ENCODE data around the gene RXYLT1.
"Not testable (repeated sequence)": the region's sequence is repeated elsewhere in the genome, so short reads cannot be mapped to it uniquely, and the experiment has no call there.

RXYLT1 gene, protein sequence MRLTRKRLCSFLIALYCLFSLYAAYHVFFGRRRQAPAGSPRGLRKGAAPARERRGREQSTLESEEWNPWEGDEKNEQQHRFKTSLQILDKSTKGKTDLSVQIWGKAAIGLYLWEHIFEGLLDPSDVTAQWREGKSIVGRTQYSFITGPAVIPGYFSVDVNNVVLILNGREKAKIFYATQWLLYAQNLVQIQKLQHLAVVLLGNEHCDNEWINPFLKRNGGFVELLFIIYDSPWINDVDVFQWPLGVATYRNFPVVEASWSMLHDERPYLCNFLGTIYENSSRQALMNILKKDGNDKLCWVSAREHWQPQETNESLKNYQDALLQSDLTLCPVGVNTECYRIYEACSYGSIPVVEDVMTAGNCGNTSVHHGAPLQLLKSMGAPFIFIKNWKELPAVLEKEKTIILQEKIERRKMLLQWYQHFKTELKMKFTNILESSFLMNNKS

DNA sequence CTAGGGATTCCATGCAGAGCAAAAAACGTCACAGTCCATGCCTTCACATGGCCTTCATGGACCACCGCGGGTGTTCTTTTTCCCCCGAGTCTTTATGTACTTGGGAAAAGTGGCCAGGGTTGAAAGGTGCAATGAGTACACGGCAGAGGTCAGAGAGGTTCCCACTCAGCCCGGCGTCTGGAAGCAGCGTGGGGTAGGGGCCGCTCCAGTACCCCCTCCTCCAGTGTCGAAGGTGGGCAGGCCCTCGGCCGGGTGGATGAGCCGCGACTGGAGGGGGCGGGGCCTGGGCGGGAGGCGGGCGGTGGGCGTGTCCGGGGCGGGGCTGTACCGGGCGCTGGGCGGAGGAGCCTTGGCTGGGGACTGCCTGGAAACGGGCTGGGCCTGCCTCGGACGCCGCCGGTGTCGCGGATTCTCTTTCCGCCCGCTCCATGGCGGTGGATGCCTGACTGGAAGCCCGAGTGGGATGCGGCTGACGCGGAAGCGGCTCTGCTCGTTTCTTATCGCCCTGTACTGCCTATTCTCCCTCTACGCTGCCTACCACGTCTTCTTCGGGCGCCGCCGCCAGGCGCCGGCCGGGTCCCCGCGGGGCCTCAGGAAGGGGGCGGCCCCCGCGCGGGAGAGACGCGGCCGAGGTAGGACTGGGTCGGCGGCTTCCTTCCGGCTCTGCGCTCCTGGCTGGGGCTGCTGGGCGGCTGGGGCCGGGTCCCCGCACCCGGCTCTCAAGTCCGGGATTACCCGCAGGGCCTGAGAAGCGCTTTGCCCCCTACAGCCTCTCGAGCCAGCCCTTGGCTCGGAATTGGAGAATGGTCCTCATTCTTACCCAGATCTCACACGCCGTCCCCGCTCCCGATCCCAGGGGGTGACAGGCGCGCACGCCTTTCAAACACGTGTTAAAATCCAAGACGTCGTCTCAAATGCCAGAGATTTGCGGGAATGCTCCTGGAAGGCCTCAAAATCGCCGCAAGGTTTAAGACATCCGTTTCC is at the start of gene RXYLT1:
Gene RXYLT1, plus strand, starts transcription at position 412 of the 984 bp plus-strand sequence. Its CDS starts 52 bp downstream, at position 464.
- peak; percentile 50 to 58 for DNase-seq (ENCODE audit: low read depth in 2 of 2)

DNA sequence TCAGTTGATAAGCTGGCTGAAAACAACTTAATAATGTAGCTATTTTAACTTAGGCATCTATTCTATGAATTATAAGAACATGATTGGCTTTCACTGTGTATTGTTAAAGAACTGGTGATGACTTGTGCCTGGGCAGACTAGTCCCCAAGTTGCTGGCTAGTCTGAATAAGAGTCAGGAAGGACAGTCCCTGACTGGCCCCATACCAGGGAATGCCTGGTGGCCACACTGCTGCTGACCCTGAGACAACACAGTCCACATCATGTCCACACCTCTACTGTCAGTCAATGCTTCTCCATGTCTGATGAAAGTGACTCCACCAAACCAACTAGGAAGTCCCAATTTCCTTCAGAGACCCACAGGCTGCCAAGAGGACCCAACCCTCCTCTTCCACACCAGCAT is 46.9 kb upstream of the RXYLT1 start:
- not testable (repeated sequence) for DNase-seq (ENCODE audit: low read depth in 2 of 2)

DNA sequence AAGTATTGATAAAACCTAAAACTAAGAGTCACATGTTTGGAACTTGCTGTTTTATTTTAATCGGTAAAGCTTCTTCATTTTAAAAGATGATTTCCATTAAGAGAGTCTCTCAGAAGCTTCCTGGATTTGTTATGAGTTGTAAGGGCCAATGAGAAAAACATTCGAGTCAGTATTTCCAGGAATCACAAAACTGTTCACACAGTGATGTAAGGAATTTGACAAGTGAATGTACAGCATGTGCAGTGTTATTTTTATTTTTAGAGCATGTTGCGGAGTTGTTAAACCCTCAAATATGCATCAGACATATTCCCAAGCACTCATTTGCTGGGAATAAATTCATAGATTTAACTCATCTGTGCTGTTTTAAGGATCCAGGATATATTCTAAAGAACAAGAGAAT is 46.1 kb upstream of the RXYLT1 start:
- not testable (repeated sequence) for DNase-seq (ENCODE audit: low read depth in 2 of 2)

DNA sequence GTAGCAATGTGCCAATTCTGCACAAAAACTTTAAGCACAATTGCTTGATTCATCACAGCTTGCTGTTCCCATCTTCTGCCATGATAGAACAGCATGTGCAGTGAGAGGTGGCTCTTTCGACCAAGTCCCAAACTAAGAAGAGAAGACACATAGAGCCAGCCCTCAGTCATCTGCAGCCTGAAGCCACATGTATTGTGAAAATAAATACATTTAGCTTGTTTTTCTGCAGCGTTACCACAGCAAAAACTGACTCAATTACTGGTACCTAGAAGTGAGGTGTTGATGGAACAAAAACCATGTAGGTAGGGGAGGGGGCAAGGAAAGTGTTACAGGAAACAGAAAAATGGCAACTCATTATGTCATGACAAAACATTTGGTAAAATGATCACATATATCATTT is 39.2 kb upstream of the RXYLT1 start:
- not testable (repeated sequence) for DNase-seq (ENCODE audit: low read depth in 2 of 2)

DNA sequence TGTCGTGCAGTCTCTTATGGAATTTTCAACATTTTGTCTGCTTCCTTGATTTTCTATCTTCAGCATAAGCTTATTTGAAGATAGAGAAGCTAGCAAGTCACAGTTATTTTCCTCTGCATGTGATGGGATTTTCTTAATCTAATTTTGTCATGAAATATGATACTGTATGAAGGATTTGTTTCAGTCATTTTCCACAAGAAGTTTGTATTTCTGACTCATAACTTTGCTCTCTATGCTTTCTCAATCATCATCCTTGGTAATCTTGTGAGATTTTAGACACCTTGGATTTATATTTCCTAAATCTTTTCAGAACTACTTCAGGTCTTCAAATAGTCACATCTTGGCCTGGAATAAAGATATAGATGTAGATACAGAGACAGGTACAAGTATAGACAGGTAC is 38.3 kb upstream of the RXYLT1 start:
- not testable (repeated sequence) for DNase-seq (ENCODE audit: low read depth in 2 of 2)

DNA sequence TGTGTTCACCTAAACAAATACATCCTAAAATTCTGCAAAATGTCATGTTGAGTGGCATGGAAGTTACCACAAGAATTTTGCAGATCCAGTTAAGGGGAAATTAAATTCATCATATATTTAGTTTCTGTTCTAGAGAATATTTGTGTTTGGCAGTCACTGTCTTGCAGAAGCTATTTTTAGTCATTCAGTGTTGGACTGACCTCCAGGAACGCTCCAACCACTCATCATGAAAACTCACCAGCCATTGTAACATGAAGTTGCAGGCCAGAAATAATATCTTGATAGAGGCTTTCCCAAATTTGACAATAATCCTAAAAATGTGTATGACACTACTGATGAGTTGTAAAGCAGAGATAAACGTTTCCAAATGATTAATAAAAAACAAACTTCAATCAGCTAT is 35.6 kb upstream of the RXYLT1 start:
- DNase-seq (ENCODE audit: low read depth in 2 of 2): peak; percentile 6 to 12

DNA sequence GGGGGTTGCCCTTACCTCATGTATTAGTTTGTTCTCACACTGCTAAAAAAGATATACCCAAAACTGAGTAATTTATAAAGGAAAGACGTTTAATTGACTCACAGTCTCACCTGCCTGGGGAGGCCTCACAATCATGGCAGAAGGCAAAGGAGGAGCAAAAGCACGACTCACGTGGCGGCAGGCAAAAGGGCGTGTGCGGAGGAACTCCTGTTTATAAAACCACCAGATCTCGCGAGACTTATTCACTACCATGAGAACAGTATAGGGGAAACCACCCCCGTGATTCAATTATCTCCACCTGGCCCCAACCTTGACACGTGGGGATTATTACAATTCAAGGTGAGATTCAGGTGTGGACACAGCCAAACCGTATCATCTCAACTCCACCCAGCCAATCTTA is 33.2 kb upstream of the RXYLT1 start:
- DNase-seq (ENCODE audit: low read depth in 2 of 2): not testable (repeated sequence)

DNA sequence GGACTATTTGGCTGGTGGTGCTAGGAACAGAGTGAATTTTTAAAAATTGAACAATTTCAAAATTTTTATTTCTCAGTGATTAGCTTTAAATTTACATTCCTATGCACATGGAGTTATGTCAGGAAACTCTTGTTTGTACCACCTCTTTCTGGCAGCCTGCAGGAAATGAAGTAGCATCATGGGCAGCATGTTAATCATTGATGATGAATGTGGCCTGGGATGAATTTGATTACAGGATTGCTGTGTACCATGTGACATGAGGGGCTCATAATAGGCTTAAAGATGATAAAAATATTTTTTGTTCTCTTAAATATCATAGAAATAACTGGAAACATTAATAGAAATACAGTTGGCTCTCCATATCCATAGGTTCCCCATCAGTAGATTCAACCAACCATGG is 32.6 kb upstream of the RXYLT1 start:
- DNase-seq (ENCODE audit: low read depth in 2 of 2): not testable (repeated sequence)

DNA sequence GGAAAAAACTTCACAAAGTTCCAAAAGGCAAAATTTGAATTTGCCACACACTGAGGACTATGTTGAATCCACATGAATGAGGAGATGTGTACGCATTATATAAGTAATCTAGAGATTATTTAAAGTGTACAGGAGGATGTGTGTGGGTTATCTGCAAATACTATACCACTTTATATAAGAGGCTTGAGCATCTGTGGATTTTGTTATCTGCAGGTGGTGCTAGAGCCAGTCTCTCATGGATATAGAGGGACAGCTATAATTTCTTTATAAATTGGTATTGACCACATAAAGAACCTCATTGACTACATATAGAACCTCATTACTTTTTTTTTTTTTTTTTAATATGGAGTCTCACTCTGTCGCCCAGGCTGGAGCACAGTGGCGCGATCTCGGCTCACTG is 32.2 kb upstream of the RXYLT1 start:
- no peak for DNase-seq (ENCODE audit: low read depth in 2 of 2)

DNA sequence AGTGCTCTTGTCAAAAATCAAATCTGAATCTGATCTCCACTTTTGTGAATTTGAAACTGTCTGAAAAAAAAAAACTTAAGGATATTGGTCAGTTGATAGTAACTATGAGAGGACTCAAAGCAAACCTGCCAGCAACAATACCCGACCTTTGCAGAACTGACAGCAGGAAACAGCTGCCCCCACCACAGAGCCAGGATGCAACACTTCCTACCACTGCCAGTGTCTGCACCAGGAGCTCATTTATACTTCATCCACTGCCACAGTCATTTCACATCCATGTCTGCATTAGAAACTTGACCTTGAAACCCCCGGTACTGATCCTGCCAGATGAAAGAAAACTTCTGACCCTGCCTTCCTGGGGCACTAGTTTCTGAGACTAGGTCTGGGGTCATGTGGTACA is 27.4 kb upstream of the RXYLT1 start:
- DNase-seq (ENCODE audit: low read depth in 2 of 2): no peak

DNA sequence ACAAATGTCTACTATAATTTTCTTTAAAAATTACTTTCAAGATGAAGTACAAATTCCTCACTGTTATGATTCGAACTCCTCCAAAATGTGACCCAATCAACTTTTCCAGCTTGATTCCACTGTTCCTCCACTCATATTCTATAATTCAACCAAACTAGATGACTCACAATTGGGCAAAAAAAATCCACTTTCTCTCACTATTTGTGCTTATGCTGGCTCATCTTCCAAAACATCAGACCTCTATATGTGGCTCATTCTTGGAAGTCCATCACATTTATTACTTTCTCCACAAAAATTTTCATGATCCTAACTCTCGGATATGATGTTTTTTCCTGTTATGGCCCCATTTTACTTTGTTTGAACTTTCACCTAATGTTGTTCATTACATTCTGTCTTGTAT is 26.9 kb upstream of the RXYLT1 start:
- no peak for DNase-seq (ENCODE audit: low read depth in 2 of 2)

DNA sequence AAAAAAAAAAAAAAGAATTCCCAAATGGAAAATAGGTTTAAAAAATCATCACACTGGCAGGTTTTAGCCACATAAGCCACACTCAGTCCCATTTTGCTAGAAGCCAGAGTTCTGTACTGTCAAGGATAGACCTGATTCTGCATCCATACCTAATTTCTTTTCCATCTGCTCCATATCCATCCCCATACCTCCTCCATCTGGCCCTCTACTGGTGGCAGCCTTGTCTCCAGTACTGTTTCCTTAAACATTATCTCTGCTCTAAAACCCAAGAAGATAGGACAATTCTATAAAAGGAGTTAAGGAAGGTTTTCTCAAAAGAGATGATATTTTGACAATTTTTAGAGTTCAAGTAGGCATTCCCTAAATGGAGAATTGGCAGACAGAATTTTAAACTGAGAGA is 26.0 kb upstream of the RXYLT1 start:
- no peak for DNase-seq (ENCODE audit: low read depth in 2 of 2)

DNA sequence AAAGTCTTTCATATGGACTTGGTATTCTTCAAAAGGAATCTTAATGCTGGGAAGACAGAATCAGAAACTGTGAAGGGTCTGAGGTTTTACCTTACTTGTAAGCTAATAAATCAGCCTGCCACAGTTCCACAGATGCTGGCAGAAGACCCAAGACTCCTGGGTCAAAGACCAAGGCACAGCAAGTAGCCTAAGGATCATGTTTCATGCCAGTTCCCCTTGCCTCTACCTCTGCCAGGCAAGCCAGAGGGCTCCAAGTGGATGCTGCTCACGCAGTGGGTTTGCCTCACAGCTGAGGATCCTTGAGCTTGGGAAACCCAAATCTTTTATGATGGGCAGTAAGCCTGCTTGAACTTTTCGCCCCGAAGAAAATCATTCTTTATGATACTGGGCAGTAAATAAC is 15.2 kb upstream of the RXYLT1 start:
- no peak for DNase-seq (ENCODE audit: low read depth in 2 of 2)

DNA sequence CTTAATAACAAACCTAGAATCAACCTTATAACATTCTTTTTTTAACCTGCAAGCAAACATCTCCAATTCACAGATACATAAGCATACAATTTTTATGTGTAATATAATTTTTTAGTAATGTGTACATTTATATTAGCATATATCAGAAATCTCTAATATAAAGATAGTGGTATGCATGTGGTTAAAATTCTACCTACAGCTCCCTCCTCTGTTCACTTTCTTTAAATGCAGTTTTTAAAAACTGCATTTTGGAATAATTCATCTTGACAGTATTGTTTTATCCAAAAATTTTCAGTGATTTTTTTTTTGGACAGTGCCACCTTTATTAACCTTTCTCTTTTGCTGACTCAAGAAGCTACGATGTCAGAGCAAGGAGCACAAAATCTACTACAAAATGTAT is 13.2 kb upstream of the RXYLT1 start:
- no peak for DNase-seq (ENCODE audit: low read depth in 2 of 2)

DNA sequence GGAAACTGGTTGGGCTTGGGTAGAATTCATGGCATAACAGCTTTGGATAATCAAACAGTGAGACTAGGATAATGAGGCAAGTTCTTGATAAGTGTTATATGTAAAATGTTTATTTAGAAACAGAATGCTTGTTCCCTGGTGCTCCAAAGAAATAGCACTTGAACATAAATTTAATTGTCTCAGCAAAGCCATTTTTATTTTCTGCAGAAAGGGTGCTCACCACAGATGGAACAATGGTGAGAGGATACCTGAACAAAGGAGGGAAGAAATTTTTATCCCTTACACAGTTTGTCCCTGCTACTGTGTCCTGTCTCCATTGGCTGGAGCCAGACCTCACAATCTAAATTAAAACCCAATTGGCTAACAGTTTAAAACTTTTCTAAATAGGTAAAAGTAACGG is 9.3 kb upstream of the RXYLT1 start:
- no peak for DNase-seq (ENCODE audit: low read depth in 2 of 2)

DNA sequence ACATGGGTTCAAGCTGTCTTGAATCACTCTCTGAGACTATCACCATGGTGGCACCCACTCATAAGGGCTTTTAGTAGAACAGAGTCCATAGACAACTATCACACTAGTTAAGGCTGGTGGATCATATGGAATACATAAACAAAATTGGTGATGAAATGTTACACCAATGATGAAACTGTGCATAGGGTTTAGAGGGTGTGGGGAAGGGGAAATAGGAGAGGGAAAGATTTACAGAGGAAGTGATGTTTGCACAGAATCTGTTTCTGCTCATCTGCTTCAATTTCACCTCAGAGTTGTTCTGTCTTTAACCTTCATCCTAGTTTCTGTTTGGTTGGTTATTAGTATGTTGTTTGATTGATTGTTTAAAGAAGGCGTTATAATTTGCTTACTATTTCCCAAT is 2.4 kb upstream of the RXYLT1 start:
- DNase-seq (ENCODE audit: low read depth in 2 of 2): no peak

DNA sequence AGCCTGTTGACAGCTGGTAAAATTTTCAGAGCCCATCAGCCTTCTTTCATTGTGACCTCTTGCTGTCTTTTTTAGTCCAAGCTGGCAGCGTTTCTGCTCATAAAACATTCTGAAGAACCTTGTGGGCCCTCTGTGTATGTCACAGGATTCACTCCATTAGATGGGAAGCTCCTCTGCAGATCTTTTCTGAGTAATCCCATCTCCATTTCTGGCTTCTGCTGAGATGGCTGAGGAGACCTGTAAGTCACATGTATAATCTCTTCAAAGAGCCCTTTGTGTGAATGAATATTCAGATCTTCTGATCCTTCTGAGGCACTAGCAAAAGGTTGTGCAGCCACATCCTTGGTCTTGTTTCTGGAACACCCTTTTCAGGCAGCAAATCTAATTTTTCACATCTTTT is 2.8 kb downstream of the RXYLT1 start:
- no peak for DNase-seq (ENCODE audit: low read depth in 2 of 2)

DNA sequence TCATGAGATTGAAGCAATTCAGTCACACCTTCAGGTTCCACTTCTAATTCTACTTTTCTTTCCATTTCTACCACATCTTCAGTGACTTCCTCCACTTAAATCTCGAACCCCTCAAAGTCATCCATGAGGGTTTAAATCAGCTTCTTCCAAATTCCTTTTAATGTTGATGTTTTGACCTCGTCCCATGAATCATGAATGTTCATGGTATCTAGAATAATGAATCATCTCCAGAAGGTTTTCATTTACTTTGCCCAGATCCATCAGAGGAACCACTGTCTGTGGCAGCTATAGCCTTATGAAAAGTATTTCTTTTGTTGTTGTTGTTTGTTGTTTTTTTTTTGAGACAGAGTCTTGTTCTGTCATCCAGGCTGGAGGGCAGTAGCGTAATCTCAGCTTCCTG is 7.6 kb downstream of the RXYLT1 start:
- no peak for DNase-seq (ENCODE audit: low read depth in 2 of 2)

DNA sequence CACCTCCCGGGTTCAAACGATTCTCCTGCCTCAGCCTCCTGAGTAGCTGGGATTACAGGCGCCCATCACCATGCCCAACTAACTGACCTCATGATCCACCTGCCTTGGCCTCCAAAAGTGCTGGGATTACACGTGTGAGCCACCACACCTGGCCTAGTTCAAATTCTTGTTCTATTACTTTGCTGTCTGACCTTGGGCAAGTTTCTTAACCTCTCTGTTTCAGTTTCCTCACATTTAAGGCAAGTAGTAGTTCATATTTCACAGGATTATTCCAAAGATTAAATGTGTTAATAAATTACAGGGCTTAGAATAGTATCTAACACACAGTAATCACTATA is 10.9 kb downstream of the RXYLT1 start:
- no peak for DNase-seq (ENCODE audit: low read depth in 2 of 2)

DNA sequence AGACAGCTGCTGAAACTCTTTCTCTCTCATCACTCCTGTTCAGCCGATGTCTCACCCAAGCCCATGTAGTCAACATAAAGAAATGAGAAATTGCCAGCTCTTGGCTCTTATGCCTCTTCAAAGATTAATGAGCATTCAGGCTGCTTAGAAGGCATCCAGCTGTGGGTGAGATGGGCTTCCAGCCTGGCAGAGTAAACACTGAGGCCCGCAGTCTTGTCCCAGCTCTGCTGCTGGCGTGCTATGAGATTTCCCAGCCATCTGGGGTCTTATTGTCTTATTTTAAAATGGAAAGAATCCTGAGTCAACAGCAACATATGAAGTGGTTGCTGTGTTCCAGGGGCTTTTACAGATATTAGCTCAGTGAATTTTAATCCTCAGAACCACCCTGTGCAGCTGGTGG is 12.6 kb downstream of the RXYLT1 start:
- no peak for DNase-seq (ENCODE audit: low read depth in 2 of 2)

DNA sequence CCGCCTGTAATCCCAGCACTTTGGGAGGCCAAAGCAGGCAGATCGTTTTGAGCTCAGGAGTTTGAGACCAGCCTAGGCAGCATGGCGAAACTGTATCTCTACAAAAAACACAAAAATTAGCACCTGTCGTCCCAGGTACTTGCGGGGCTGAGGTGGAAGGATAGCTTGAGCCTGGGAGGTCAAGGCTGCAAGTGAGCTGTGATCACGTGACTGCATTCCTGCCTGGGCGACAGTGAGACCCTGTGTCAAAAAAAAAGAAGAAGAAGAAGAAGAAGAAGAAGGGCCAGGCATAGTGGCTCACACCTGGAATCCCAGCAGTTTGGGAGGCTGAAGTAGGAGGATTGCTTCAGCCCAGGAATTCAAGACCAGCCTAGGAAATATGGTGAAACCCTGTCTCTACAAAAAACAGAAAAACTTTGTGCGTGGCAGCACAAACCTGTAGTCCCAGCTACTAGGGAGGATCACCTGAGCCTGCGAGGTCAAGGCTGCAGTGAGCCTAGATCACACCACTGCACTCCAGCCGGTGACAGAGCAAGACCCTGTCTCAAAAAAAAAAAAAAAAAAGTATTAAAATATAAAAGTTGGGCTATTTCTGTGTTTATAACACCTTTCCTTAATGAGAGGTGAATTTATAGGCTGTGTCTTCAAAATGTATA is 15.5 kb downstream of the RXYLT1 start:
- no peak for DNase-seq (ENCODE audit: low read depth in 2 of 2)

DNA sequence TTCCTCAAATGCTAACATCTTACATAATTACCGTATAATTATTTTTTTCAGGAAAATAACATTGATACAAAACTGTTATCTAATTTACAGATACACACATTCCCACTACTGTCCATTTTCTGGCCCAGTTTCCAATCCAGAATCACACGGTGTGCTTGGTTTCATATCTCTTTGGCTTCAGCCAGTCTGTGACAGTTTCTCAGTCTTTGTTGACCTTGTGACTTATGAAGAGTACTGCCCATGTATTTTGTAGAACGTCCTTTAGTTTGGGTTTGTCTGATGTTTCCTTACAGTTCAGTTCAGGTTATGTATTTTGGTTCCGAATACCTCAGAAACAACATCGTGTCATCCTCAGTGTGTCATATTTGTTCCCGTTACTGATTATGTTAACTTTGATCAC is 16.2 kb downstream of the RXYLT1 start:
- no peak for DNase-seq (ENCODE audit: low read depth in 2 of 2)
